Right cardiac atrium (tissue), 5 donors: ENCODE measurements around the gene PEDS1. TPM values are rescaled to one million over a fixed set of nuclear protein-coding genes. Genes with fewer than 3 reads are reported as not detected.
A peak's percentile ranks its signal among the peaks of the same experiment; 100 is the strongest.

Experiments used
- ATAC-seq, 2 donors: fragments of 200-7000 bp; cut with Tn5 transposase; one replicate each; pipeline versions ENCODE4 v1.8.0 to v1.9.1; 2020; ENCODE audit warnings: moderate library complexity in 2 of 2, mild to moderate bottlenecking in 1 of 2
- DNase-seq, 3 donors: peaks; one replicate each; pipeline ENCODE4 v3.0.0-alpha.2; 2020
- H3K27ac ChIP-seq: one replicate; pipeline ENCODE4 v1.5.1; 2013; ENCODE audit warnings: mild to moderate bottlenecking, low read length, control low read depth, moderate library complexity
- H3K27me3 ChIP-seq: one replicate; pipeline ENCODE4 v1.6.1; 2013; ENCODE audit not compliant: control insufficient read depth, insufficient read depth
- H3K4me1 ChIP-seq: one replicate; pipeline ENCODE4 v1.6.1; 2013; ENCODE audit warnings: low read length; ENCODE audit not compliant: control insufficient read depth, insufficient read depth
- H3K4me3 ChIP-seq: one replicate; pipeline ENCODE4 v1.5.1; 2013; ENCODE audit warnings: low read length, control low read depth
- H3K9me3 ChIP-seq: one replicate; pipeline ENCODE4 v1.6.1; 2013; ENCODE audit warnings: low read length; ENCODE audit not compliant: control insufficient read depth
- WGBS: extraction: QIAGEN DNeasy Blood & Tissue Kit; methylation state at CpG from one replicate; pipeline ENCODE4 v1.1.7; 2013; 5-methylcytosine and 5-hydroxymethylcytosine counted together
- intact Hi-C, 4 donors: fragments of 100-400 bp; cut with DNase I; formaldehyde crosslinking; loops; one replicate each; pipeline versions ENCODE4 v1.11.0 to v1.14.0; 2022 to 2023
- polyA plus RNA-seq: library from polyadenylated mRNA; stranded (reverse); fragments of 200-250 nt; gene quantifications from one replicate; pipeline ENCODE4 v1.2.3, GENCODE V29; 2013
- total RNA-seq, 4 donors: library from RNA; stranded (reverse); fragmentation: NEBNext Ultra II Directional; extraction: Animal tissue kit (Norgen Biotek cat#: 25700); gene quantifications; one replicate each; pipeline ENCODE4 v1.2.1, GENCODE V29; 2021
- donor health status: healthy with polysubstance abuse.
- donor health status: DM: no; HTN: yes; CAD: no.
- donor health status: DM: no; HTN: no; CAD: no.
- donor health status: DM: no; HTN: yes; CAD: no; lungs with severe emphysema.
- donor health status: DM: yes; HTN: yes; CAD: no.

The PEDS1 gene
- total and polyA plus RNA-seq, 5 donors, result 19.3 to 26.8 (median 22.5) TPM

GRCh38 chr20:50190251-50191064 is 36.9 kb upstream of the PEDS1 start, which contains the start of gene CEBPB:
Gene CEBPB (plus strand): TSS chr20:50190830. CDS start chr20:50191034, 204 bp downstream.
- WGBS, result under 1% methylated on average over 88 of the region's 89 CpGs
- Histone ChIP-seq H3K4me1 (peaks cover 10% of the 10 kb centered on the region), H3K27me3 (no peaks in the 10 kb centered on the region), H3K27ac (peak within 1 kb of the TSS; percentile 86), H3K9me3 (no peaks in the 10 kb centered on the region), H3K4me3 (peak within 1 kb of the TSS; percentile 64)
- ATAC-seq, result peak; percentile 70 to 83
- intact Hi-C loops, result loop anchor here (2.0 to 10.0 kb wide), 8 partner anchors 84 to 274 kb away; no protein-coding TSS in a partner anchor
- peak; percentile 91 to 97 (median 97) for DNase-seq

- intact Hi-C loops, result loop anchor here (2.0 to 10.0 kb wide), 12 partner anchors 85 to 545 kb away; partner anchors contain the start of gene PARD6B (in 1 of the 4)
- no peaks in the 10 kb centered on the region for H3K9me3 ChIP-seq
- DNase-seq, result peak; percentile 64 to 86 (median 85)
- H3K4me3 ChIP-seq, result peak overlapping the region; percentile 64
- peak overlapping the region; percentile 25 for H3K27ac ChIP-seq
- no peaks in the 10 kb centered on the region for H3K27me3 ChIP-seq
- peaks cover 6% of the 10 kb centered on the region for H3K4me1 ChIP-seq
- ATAC-seq, result peak; percentile 0 to 20
- WGBS, result 40% methylated on average over 29 of the region's 29 CpGs
Observed at GRCh38 chr20:50189681-50190250, 36.2 kb upstream of the PEDS1 start.

- peaks cover 5% of the 10 kb centered on the region for H3K4me1 ChIP-seq
- intact Hi-C loops, result loop anchor here (2.0 to 10.0 kb wide), 4 partner anchors 274 to 546 kb away; partner anchors contain the start of gene PARD6B (in 1 of the 4)
- no peak overlapping the region for H3K4me3 ChIP-seq
- 84% methylated on average over 18 of the region's 18 CpGs for WGBS
- ATAC-seq, result no peak
- peak in 2 of 3 donors; percentile 66 for DNase-seq
- no peaks in the 10 kb centered on the region for H3K27me3 ChIP-seq
- H3K27ac ChIP-seq, result no peak overlapping the region
- H3K9me3 ChIP-seq, result no peaks in the 10 kb centered on the region
Observed at GRCh38 chr20:50188879-50189680, 35.6 kb upstream of the PEDS1 start.

- no peaks in the 10 kb centered on the region for H3K4me1 ChIP-seq
Observed at GRCh38 chr20:50188287-50188688, 34.8 kb upstream of the PEDS1 start.

GRCh38 chr20:50187403-50188051 is 34.0 kb upstream of the PEDS1 start:
- Histone ChIP-seq H3K4me3 (no peak overlapping the region), H3K4me1 (no peaks in the 10 kb centered on the region), H3K27ac (no peak overlapping the region), H3K27me3 (no peaks in the 10 kb centered on the region), H3K9me3 (no peaks in the 10 kb centered on the region)
- no peak for ATAC-seq
- 67% methylated on average over 12 of the region's 12 CpGs for WGBS
- intact Hi-C loops, result loop anchor here (2.0 to 10.0 kb wide), 4 partner anchors 275 to 547 kb away; partner anchors contain the start of gene PARD6B (in 1 of the 4)
- DNase-seq, result peak; percentile 47 to 69 (median 60)

More at GRCh38 chr20:50188287-50188688, 34.8 kb upstream of the PEDS1 start:
- Histone ChIP-seq H3K27me3 (no peaks in the 10 kb centered on the region), H3K9me3 (no peaks in the 10 kb centered on the region), H3K4me3 (no peak overlapping the region), H3K27ac (no peak overlapping the region)
- WGBS, result 91% methylated on average over 6 of the region's 6 CpGs
- DNase-seq (no peak), ATAC-seq (no peak)
- intact Hi-C loops, result loop anchor here (2.0 to 10.0 kb wide), 4 partner anchors 275 to 547 kb away; partner anchors contain the start of gene PARD6B (in 1 of the 4)

GRCh38 chr20:50186987-50187402 is 33.5 kb upstream of the PEDS1 start:
- H3K4me3 ChIP-seq, result no peak overlapping the region
- ATAC-seq (no peak), DNase-seq (peak in 1 of 3 donors; percentile 63)
- H3K27ac ChIP-seq, result no peak overlapping the region
- H3K27me3 ChIP-seq, result no peaks in the 10 kb centered on the region
- no peaks in the 10 kb centered on the region for H3K4me1 ChIP-seq
- intact Hi-C loops, result loop anchor here (5.0 to 10.0 kb wide), 3 partner anchors 385 to 548 kb away; partner anchors contain the start of gene PARD6B (in 1 of the 4)
- H3K9me3 ChIP-seq, result no peaks in the 10 kb centered on the region
- 65% methylated on average over 8 of the region's 8 CpGs for WGBS

GRCh38 chr20:50186151-50186885 is 32.8 kb upstream of the PEDS1 start:
- DNase-seq (peak; percentile 91 to 98 (median 95)), ATAC-seq (peak; percentile 29 to 45)
- H3K27me3 ChIP-seq, result no peaks in the 10 kb centered on the region
- no peaks in the 10 kb centered on the region for H3K9me3 ChIP-seq
- H3K4me3 ChIP-seq, result no peak overlapping the region
- WGBS, result 10% methylated on average over 16 of the region's 16 CpGs
- H3K4me1 ChIP-seq, result no peaks in the 10 kb centered on the region
- H3K27ac ChIP-seq, result no peak overlapping the region
- intact Hi-C loops, result loop anchor here (5.0 to 10.0 kb wide), 3 partner anchors 386 to 548 kb away; partner anchors contain the start of gene PARD6B (in 1 of the 4)

GRCh38 chr20:50185426-50185825 is 31.9 kb upstream of the PEDS1 start:
- no peak for ATAC-seq
- 98% methylated on average over 5 of the region's 5 CpGs for WGBS
- intact Hi-C loops, result loop anchor here (5.0 to 10.0 kb wide), 3 partner anchors 387 to 549 kb away; partner anchors contain the start of gene PARD6B (in 1 of the 4)

GRCh38 chr20:50182346-50182745 is 28.8 kb upstream of the PEDS1 start:
- no peak for ATAC-seq
- no peaks in the 10 kb centered on the region for H3K4me1 ChIP-seq
- H3K27me3 ChIP-seq, result no peaks in the 10 kb centered on the region
- H3K4me3 ChIP-seq, result no peak overlapping the region
- intact Hi-C loops, result loop anchor here in 1 of 4 donors (10.0 kb wide), 1 partner anchor 552 kb away; the partner anchor contains the start of gene PARD6B
- H3K27ac ChIP-seq, result no peak overlapping the region
- H3K9me3 ChIP-seq, result no peaks in the 10 kb centered on the region
- DNase-seq, result no peak
- WGBS, result 58% methylated on average over 2 of the region's 2 CpGs

More at GRCh38 chr20:50185426-50185825, 31.9 kb upstream of the PEDS1 start:
- H3K4me3 ChIP-seq, result no peak overlapping the region
- H3K4me1 ChIP-seq, result no peaks in the 10 kb centered on the region
- H3K27ac ChIP-seq, result no peak overlapping the region
- DNase-seq, result no peak
- no peaks in the 10 kb centered on the region for H3K9me3 ChIP-seq
- H3K27me3 ChIP-seq, result no peaks in the 10 kb centered on the region
